GM19372 (cell line): ENCODE measurements around the gene PGLYRP2.
"Not testable (repeated sequence)": the region's sequence is repeated elsewhere in the genome, so short reads cannot be mapped to it uniquely, and the experiment has no call there.

Experiments
- ATAC-seq: cut with Tn5 transposase; IDR thresholded peaks from one replicate; pipeline ENCODE4 v1.9.1; 2021; ENCODE audit warnings: mild to moderate bottlenecking, low read depth, moderate library complexity; ENCODE audit not compliant: unreplicated experiment

PGLYRP2 gene

GRCh38 chr19:15479391-15480345 is at the start of gene PGLYRP2:
PGLYRP2 (minus strand) TSS chr19:15479501; CDS start chr19:15479371, 130 bp downstream.
- no peak for ATAC-seq

- no peak for ATAC-seq
These were observed 48.4 kb upstream of the PGLYRP2 start for GRCh38 chr19:15527705-15528104.

GRCh38 chr19:15526408-15526807 is 47.1 kb upstream of the PGLYRP2 start:
- no peak for ATAC-seq

GRCh38 chr19:15525291-15525690 is 46.0 kb upstream of the PGLYRP2 start:
- no peak for ATAC-seq

- no peak for ATAC-seq
These were observed 45.5 kb upstream of the PGLYRP2 start for GRCh38 chr19:15524781-15525180.

GRCh38 chr19:15519433-15519976 is 40.2 kb upstream of the PGLYRP2 start:
- no peak for ATAC-seq

GRCh38 chr19:15517778-15518177 is 38.5 kb upstream of the PGLYRP2 start:
- no peak for ATAC-seq

- ATAC-seq: no peak
These were observed 37.1 kb upstream of the PGLYRP2 start for GRCh38 chr19:15516363-15516762.

- not testable (repeated sequence) for ATAC-seq
These were observed 35.9 kb upstream of the PGLYRP2 start for GRCh38 chr19:15515227-15515625.

- no peak for ATAC-seq
These were observed 32.5 kb upstream of the PGLYRP2 start for GRCh38 chr19:15511671-15512424.

- ATAC-seq: no peak
These were observed 28.9 kb upstream of the PGLYRP2 start, which contains the start of gene CYP4F22 for GRCh38 chr19:15508035-15508710. CYP4F22 (plus strand) TSS chr19:15508525; CDS start chr19:15525337, 16,812 bp downstream.

GRCh38 chr19:15507068-15508034 is 28.1 kb upstream of the PGLYRP2 start:
- no peak for ATAC-seq

GRCh38 chr19:15506074-15506571 is 26.8 kb upstream of the PGLYRP2 start:
- ATAC-seq: no peak

GRCh38 chr19:15502264-15502663 is 23.0 kb upstream of the PGLYRP2 start:
- no peak for ATAC-seq

- no peak for ATAC-seq
These were observed 22.3 kb upstream of the PGLYRP2 start for GRCh38 chr19:15501596-15501995.

- ATAC-seq: no peak
These were observed 19.6 kb upstream of the PGLYRP2 start for GRCh38 chr19:15498910-15499309.

GRCh38 chr19:15498156-15498858 is 19.0 kb upstream of the PGLYRP2 start:
- ATAC-seq: no peak

GRCh38 chr19:15495151-15495550 is 15.8 kb upstream of the PGLYRP2 start:
- ATAC-seq: no peak
